Cardiac fibroblast (primary cell): Measurements from ENCODE around the gene CREB3.

Experiments used
- DNase-seq, 2 donors: peaks; one replicate each; pipeline versions ENCODE4 v3.0.0 to v3.0.0-alpha.2; 2010; ENCODE audit warnings: low read depth in 2 of 2
- H3K4me3 ChIP-seq, 2 donors: replicated peaks in 1 of 2; 1 replicate in 1 of 2; 2 replicates in 1 of 2; pipeline ENCODE4 v1.5.1; 2011; ENCODE audit warnings: low read depth in 2 of 2, low read length in 2 of 2, mild to moderate bottlenecking in 2 of 2, moderate library complexity in 1 of 2
- TF ChIP-seq, protein P1 (sequence below): IDR thresholded peaks from one replicate; pipeline ENCODE4 v1.5.1; 2011; ENCODE audit warnings: low read depth, mild to moderate bottlenecking, low read length, inconsistent platforms

The CREB3 gene

DNA sequence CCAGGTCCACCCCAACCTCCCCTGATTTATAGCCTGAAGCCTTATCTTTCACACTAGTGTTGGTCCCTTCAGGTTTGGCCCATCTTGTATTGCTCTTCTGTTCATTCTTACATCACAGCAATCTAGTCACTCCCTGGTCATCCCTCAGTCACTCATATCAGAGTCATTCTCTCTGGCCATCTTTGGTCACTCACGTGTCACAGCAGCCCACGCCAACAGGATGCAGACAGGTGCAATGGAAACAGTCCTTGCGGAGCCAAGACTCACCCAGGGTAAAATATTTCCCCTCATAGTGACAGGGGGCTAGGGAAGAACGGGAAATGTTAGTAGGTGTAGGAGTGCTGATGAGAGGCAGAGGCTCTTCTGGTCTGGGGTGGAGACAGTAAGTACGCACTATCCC is 21.0 kb downstream of the CREB3 start:
- H3K4me3 ChIP-seq = no peak overlapping the region
- no peak for DNase-seq
- TF ChIP-seq, protein P1, sequence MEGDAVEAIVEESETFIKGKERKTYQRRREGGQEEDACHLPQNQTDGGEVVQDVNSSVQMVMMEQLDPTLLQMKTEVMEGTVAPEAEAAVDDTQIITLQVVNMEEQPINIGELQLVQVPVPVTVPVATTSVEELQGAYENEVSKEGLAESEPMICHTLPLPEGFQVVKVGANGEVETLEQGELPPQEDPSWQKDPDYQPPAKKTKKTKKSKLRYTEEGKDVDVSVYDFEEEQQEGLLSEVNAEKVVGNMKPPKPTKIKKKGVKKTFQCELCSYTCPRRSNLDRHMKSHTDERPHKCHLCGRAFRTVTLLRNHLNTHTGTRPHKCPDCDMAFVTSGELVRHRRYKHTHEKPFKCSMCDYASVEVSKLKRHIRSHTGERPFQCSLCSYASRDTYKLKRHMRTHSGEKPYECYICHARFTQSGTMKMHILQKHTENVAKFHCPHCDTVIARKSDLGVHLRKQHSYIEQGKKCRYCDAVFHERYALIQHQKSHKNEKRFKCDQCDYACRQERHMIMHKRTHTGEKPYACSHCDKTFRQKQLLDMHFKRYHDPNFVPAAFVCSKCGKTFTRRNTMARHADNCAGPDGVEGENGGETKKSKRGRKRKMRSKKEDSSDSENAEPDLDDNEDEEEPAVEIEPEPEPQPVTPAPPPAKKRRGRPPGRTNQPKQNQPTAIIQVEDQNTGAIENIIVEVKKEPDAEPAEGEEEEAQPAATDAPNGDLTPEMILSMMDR = no peak

DNA sequence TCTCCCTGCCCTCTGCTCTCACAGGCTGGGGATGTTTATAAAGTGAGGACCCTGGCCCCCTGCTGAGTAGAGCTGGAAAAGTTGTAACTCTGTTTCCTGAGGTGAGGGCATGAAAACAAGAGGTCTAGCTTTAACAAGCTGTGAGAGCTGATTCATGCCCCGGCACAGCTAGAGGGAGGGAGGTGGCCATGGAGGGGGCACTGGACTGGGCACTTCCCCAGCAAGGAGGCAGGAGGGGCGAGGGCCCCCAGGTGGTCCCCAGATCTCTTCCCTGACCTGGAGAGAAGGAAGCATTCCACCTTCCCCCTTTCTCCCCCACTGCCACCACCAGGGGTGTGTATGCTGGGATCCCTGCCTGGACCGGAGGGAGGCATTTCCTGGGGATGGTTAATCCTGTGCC is 21.8 kb downstream of the CREB3 start, which contains the start of gene MSMP:
MSMP (minus strand) TSS at position 13 of the 400 bp plus-strand sequence. CDS start 147 bp downstream, outside the sequence.
- no peak within 1 kb of the TSS for H3K4me3 ChIP-seq
- TF ChIP-seq, protein P1 = no peak
- no peak for DNase-seq

DNA sequence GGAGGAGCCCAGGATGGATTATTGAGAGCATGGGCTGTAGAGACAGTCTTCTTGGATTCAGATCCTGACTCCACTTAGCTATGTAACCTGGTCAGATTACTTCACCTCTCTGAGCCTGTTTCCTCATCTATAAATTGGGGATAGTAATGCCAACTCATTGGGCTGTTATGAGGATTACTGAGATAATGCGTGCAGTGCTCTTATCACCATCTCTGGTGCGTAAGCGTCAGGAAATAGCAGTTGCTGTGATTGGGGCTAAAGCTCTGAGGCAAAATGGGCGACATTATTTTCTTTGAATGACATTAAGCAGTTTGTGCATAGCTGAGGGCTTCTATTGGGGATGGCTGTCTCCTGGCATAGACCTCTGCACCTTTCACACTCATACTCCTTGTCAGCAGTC is 22.6 kb downstream of the CREB3 start:
- DNase-seq = no peak

DNA sequence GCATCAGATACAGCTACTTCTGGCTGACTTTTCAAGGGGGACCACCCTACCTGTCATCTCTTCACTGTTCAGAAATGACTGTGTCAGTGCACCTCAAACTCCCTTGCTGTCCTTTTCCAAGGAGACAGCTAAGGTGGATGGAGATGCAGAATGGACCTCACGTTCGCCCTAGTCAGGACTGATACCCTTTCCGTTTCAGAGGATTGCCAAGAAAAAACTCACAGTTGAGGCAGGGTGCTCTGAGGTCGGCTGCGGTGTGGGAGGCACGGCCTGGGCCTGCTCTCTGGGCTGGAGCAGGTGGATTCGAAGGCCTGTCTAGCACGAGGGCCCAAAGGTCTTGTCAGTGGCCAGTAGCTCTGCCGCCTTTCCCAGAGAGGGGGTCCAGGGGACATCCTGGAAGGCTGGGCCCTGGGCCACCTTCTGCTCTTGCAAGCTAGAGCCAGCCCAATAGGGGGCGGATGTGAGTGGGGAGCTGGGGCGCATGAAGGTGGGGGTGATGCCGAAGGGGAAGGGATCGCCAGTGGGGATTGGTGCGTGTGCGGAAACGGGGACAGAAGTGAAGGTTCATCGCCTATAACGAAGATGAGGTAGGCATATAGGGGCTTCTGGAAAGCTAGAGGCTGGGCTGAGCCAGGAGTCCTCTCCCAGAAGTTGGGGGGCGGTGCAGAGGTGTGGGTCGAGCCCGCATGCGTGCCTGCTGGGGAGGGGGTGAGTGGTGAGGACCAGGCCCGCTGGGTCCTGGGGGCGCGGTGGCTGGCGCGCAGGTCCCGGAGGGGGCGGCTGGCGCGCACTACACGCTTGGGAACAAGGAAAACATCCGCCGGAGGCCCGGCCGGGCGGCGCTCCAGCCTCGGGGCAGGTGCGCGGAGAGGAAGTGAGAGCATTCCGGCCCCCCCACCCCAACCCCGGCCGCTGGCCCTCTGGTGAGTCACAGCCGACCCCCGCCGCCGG is 24.1 kb downstream of the CREB3 start:
- TF ChIP-seq, protein P1 = peak; percentile 72
- peak overlapping the region; percentile 26 to 39 for H3K4me3 ChIP-seq

More for the DNA sequence above, 22.6 kb downstream of the CREB3 start:
- TF ChIP-seq, protein P1 = no peak
- H3K4me3 ChIP-seq = no peak overlapping the region

DNA sequence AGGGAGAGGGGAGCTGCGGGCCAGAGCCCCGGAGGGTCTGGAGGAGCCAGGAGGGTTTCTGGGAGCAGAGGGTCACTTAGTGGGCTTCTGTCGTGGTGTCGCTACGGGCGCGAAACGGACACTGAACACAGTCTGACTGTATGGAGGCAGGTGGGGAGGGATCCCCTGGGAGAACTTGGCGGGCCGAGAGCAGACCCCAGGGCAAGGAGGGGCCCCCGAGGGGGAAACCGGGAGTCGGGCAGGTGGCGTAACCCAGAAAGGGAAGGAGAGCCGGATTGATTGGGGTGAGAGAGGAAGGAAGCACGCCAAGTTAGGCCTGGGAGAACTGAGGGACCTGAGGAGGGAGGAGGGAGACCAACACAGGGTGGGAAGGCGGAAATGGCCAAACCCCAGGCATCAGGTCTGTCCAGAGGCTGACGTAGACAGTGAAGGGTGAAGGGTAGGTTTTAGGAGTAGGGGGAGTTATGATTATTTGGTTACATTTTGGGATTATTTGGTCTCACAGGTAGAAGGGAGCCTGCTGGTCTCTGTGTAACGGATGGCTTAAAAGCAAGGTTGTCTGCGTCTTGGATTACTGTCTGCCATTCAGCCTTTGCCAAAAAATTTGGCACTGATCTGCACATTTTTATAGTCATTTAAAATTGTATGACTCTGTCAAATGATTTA is 24.9 kb downstream of the CREB3 start:
- peak in 1 of 2 donors; percentile 11 for DNase-seq
- TF ChIP-seq, protein P1 = no peak
- peak overlapping the region; percentile 25 to 39 for H3K4me3 ChIP-seq

More for the DNA sequence above, 24.1 kb downstream of the CREB3 start:
- peak; percentile 32 to 35 for DNase-seq

DNA sequence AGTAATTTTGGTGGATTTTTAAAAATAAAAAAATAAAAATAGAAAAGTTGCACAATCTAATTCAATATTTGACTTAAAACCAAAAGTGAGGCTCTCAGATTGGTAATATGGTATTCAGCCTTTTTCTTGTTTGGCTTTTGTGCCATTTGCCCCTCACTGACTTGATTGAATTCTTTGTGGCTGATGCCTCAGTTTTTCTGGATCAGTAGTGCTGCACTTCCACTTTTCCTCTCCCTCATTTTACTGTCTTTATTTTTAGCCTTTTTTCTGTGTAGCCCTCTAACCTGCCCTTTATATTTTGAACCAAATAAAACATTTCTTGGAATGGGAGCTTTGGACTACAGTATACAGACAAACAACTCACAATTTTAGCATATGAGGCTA is 25.4 kb downstream of the CREB3 start:
- no peak overlapping the region for H3K4me3 ChIP-seq
- TF ChIP-seq, protein P1 = no peak
- no peak for DNase-seq
